ENCODE measurements around the gene FIGNL2.

FIGNL2 gene

DNA sequence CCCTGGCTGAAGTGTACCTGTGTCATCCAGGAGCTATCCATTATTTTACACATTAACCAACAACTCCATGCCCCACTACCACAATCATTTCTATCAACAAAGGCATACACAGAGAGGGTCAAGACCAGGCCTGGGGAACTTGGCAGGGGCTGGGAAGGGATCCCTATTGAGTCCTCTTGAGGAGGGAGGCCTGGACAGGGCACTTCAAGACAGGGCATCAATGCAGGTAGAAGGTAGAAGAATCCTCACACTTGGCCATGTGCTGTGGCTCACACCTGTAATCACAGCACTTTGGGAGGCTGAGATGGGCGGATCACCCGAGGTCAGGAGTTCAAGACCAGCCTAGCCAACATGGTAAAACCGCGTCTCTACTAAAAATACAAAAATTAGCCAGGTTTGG, 26.0 kb upstream of the FIGNL2 start:
- no peak for DNase-seq (ENCODE audit: low read depth)

GRCh38 chr12:51874000-51874399, 25.5 kb upstream of the FIGNL2 start:
- no peak for DNase-seq (ENCODE audit: low read depth)

GRCh38 chr12:51873251-51873994, 24.9 kb upstream of the FIGNL2 start:
- DNase-seq (ENCODE audit: low read depth), result no peak

GRCh38 chr12:51872689-51872981, 24.1 kb upstream of the FIGNL2 start:
- DNase-seq (ENCODE audit: low read depth), result no peak

DNA sequence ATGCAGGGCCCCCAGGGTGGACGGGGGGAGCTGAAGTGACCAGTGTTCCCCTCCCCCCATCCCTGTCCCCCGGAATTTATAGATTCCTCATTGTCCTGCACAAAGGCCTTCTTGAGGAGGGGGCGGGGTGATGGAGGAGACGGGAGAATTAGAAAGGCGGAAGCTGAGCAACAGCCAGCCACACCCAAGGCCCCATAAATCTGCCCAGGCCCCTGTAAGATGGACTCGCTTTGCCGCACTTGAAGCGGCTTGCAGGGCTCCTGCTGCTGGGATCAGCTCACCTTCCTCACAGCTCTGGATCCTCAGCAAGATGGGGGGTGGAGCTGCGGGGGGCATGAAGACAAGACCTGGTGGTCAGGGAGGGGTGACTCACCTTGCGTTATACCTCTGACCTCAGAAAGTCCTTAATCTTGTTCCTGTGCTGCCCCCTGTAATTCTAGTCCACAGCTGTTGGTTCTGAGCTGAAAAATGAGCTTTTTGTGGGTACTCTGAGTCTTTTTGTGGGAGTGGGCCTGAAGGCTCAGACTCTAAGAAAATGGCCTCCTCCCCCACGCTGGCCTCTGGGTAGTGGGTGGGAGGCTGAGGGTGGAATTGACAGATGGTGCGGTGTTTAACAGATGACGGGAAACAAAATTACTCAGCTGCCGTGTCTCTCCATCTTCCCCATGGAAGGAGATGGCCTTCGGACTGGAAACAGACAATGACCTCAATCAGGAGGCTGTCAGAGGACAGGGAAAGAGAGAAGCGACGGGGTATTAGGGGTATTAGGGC, 23.6 kb upstream of the FIGNL2 start:
- no peak for DNase-seq (ENCODE audit: low read depth)

GRCh38 chr12:51871126-51871525, 22.6 kb upstream of the FIGNL2 start:
- DNase-seq (ENCODE audit: low read depth), result no peak

DNA sequence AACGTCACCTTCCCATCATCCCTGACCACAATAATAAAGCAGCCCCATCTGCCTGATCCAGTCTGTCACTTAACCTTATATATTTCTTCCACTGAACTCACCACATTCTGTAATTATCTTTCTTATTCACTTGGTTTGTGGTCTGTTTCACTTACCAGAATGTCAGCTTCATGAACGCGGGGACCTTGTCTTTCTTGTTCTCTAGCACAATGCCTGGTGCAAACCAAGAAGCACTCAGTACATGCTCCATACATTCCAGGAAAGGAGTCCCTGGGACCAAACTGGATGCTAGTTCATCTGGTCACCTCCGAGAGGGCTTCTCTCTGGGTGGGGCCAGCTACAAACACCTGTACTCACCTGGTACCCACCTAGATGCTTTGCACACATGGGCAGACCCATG, 22.0 kb upstream of the FIGNL2 start:
- no peak for DNase-seq (ENCODE audit: low read depth)

DNA sequence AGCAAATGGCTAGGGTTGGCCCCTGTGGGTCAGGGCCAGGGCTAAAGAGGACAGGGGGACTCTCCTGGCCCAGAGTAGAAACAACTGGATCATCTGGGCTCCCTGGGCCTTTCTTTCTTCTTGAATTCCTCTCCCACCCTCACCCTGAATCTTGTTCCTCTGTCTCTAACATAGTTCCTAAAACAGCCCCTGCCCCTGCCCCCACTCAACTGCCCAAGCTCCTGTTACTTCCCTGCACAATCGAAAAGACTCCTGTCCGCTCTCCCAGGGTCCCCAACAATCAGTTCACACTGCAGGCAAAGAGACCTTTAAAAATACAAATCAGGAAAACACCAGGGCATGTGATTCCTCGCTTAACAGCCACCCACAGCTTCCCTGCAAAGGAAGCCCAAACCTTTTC, 21.4 kb upstream of the FIGNL2 start:
- no peak for DNase-seq (ENCODE audit: low read depth)

DNA sequence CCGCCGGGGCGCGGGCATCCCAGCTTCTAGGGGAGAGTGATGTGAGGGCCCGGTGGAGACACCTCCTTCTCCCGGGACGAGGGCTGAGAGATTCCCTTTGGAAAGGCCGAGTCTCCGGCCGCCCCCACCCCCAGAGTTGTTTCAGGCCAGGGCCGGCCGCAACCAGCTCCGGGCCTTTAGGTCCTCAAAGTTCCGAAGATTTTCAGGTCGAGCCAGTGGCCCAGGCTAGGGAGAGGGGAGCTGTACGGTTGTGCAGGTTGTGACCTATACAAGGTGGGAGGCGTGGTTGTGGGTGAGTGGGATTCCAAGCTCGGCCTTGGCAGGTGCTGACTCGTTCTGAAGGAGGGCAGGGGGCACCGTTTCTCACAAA, 21.0 kb upstream of the FIGNL2 start:
- no peak for DNase-seq (ENCODE audit: low read depth)

DNA sequence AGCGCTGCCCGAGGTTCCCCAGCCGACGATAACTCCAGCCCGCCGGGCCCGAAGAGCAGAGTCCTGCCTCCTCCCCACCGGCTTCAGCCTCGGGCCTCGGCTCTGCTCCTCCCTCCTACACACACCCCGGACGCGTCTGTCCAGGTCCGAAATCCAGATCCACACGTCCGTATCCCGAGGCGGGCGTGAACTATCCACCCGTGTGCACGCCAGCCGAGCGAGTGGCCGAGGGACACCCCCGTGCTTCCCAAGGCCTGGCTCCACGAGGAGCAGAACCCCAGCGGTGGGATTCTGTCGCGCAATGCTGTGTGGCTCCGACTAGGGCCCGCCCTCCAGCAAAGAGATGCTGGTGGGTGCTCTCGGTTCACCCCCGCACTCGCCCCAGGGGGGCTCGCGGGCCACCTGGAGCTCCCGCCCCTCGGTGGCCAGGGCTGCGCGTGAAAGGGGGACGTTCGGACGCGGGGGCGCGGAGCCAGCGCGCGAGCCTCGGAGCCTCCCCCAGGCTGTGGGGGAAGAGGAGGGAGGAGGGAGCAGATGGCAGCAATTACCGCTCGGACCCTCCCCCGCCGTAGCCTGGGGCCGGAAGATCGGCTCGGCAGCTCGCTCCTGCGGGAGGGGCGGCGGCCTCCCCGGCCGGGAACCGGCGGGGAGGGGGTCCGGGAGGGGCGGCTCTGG, 20.4 kb upstream of the FIGNL2 start:
- no peak for DNase-seq (ENCODE audit: low read depth)

DNA sequence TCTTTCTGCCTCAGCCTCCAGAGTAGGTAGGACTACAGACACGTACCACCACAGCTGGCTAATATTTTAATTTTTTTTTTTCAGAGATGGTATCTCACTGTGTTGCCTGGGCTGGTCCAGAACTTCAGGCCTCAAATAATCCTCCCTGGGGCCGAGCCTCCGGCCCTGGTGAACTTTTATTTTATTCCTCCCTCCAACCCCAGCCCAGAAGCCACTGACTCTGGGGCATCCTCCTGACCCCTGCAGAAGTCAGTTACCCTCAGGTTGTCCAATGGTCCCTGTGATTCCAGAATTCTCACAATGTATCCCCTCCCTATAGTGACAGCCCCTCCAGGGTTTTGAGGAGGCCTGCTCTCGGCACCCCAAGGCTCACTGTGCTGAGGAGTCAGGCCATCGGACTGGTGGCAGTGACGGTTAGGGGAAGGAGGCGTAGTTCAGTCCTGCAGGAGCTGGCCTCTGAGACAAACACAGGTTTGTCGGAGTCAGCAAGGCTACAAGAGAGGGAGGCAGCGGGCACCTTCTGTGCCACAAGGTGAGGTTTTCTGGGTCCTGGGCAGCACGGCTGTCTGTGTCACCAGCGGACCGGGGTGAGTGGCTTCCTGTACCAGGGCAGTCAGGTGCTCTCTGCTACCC, 19.4 kb upstream of the FIGNL2 start:
- no peak for DNase-seq (ENCODE audit: low read depth)

DNA sequence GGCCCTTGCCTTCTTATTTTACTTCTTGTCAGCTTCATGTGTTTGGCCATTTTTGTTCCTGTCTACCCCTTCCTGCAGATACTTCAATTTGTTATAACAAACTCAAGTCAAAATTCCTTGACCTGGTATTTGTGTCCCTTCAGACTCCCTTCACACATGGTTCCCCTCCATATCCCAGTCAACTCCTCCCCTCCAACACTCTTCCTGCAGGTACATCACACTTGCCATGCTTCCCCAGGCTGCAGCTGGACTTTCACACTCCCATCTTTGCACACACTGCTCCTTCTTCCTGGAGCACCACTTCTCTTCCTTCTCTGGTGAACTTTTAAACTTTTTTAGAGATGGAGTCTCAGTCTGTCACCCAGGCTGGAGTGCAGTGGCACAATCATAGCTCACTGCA, 18.9 kb upstream of the FIGNL2 start:
- DNase-seq (ENCODE audit: low read depth), result no peak

GRCh38 chr12:51866762-51867161, 18.2 kb upstream of the FIGNL2 start:
- no peak for DNase-seq (ENCODE audit: low read depth)

GRCh38 chr12:51866324-51866723, 17.8 kb upstream of the FIGNL2 start:
- DNase-seq (ENCODE audit: low read depth), result no peak

DNA sequence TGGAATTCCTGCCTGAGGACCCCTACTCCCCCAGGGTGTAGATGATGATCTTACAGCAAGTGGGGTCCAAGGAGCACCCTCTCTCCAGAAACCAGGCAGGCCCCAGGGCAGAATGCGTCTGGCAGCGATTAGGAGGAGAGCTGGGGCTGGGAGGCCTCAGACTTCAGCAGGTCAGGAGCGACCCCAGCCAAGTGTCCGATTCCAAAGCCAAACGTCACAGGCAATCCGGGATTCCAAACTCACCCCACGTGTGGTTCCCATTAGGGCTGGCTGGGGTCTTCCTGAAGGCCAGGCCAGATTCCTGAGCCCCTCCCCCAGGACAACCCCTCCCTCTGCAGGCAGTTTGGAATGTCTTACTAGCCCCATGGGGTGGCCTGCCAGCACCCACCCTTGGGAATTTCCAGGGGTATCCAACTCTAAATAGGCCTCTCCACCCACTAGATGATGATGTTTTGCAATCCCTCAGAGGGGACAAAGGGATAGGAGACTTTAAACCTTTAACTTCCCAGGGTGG, 17.3 kb upstream of the FIGNL2 start:
- no peak for DNase-seq (ENCODE audit: low read depth)

GRCh38 chr12:51864833-51865670, 16.5 kb upstream of the FIGNL2 start:
- no peak for DNase-seq (ENCODE audit: low read depth)

GRCh38 chr12:51863933-51864832, 15.7 kb upstream of the FIGNL2 start:
- no peak for DNase-seq (ENCODE audit: low read depth)

DNA sequence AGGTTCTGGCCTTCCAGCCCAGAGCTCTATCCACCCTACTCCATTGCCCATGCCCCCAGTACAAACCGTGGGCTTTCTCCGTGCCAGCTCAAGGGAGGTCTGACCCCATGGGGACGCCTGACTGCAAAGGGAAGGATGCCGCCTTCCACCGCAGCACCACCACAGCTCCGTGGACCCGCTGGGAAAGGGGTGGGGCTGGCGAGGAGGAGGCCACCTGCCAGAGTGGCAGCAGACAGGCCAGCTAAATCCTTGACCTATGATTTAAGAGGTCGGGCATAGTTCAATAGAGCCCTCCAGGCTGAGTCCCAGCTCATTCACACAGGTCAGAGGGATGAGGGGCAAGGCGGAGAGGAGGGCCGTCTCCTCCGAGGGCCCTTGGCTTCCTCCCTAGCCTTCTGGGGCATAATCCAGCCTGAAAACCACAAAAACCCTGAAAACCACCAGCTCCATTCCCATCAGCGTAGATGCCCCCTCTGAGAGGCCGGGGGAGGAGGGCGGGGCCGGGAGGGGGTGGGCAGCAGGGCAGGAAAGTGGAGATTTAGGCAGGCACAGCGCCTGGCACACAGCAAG, 14.9 kb upstream of the FIGNL2 start:
- DNase-seq (ENCODE audit: low read depth), result no peak

DNA sequence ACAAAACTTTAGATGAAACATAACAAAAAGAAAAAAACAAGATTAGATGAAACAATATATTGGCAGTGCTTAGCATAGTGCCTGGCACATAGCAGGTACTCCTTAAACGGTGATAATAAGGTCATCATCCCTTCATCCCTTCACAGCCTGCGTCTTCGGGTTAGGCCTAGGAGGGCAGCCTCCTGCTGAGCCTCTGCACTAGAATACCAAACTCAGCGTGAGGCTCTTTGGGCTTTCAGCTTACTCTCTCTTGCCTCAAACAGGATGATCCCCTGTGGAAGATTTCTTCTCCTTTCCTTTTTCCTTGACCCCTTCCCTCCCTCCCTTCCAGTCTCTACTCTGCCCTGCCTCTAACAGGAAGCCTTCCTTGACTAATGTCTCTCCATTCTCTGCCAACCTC, 14.4 kb upstream of the FIGNL2 start:
- no peak for DNase-seq (ENCODE audit: low read depth)

GRCh38 chr12:51860986-51861385, 12.5 kb upstream of the FIGNL2 start:
- no peak for DNase-seq (ENCODE audit: low read depth)
